HS-27A (cell line): ENCODE data around the gene TAGLN.

Experiments used
- DNase-seq: peaks from one replicate; pipeline ENCODE4 v3.0.0-alpha.2; 2012; ENCODE audit warnings: low read depth, missing footprints

Gene TAGLN

DNA sequence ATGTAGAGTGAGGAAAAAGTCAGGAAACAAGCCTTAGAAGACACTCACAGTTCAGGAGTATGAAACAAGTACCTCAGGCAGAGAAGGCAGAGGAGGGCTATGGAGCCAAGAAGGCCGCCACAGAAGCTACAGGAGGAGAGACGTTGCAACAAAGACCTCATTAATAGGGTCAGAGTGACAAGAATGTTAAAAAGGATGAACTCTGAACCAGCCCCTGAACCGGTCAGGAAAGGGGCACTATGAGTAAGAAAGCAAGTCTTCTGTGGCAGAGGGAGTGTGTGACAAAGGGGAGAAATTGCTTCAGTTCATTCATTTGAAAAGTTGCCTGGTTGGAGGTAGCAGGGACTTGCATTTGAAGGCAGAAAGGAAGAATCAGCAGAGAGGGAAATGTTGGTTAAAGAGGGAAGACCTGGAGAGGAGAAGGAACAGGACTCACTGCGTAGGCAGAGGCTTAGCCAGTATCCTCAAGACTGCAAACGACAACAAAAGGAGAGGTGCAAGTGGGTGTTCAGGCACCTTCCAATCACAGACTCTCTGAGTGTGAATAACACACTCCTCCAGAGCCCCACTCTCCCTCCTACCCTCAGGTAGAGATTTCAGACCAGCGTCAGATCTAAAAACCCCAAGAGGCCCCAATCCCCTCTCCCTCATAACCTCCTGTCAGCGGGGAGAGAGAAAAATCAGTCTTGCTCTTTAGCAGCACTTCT, 15.4 kb downstream of the TAGLN start:
- no peak for DNase-seq

DNA sequence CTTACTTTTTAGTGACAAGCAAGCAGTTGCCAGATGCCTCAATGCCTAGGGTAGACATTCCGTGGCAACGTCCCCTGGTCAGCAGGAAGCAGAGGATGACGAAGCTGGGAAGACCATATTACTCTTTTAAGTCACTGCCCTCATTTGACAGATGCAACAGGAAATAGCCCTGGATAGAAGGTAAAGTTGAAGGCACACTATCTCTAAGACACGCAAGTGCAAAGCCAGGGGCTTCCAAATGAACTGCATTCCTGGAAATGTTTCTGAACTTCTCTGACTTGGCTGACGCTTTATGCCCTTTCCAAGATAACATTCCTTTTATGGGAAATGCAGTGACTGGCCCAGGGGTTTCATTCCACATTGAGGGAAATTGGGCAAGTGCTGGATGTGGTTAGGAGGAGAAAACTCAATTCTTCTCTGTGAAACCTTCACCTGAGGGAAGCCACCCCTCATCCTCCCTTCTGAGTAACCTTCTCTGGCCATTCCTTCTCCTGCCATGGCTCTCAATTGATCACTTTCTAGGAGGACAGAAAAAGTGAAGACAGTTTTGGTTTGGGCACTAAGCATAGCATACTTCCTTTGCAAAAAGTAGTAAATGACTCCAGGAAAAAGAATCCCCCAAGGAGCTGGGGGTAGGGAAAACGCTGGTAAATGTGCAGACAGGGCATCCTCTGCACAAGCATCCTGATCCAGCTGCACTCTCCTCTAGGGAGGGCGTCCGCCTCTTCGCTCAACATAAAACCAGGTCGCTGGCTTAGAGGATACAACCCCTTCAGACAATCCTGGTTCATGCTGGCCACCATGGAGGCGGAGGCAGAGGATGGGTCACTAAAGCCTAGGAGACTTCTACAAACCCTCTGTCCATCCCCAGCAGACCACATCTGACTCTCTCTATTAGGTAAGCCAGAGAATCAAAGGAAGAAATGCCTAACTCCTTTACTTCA, 18.2 kb downstream of the TAGLN start:
- no peak for DNase-seq

DNA sequence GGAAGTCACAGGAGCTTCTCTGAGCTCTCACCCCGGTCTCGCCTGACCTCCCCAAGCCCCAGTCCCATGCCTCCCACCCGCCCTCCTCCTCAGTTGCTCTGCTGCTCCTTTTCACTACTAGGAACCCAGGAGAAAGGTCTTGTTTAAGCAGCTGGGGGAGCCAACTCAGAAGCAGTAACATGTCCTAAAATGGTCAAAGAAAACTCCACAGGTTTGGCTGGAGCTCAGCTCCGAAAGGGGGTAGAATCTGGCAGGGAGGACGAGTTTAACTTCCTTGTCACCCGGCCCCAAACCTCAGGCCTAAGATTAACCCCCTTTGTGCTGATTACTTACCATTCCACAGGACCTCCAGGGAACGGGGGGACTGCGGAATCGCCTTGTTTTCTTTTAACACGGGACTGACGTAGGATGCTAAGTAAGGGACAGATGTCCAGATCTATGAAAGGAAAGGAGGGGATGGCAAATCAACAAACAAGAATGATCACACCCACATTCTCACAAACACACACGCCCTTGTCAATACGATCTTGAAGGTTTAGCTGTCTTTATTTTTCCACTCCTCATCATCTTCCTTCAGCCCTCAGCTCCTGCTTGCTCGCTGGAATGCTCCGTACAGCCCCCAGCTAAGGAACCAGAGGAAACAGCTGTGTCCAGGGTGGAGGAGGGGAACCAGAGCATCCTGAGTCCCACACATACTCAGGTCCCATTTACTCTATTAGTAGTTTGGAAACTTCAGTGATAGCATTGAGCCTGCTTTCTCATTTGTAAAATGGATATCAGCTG, 19.2 kb downstream of the TAGLN start:
- no peak for DNase-seq

DNA sequence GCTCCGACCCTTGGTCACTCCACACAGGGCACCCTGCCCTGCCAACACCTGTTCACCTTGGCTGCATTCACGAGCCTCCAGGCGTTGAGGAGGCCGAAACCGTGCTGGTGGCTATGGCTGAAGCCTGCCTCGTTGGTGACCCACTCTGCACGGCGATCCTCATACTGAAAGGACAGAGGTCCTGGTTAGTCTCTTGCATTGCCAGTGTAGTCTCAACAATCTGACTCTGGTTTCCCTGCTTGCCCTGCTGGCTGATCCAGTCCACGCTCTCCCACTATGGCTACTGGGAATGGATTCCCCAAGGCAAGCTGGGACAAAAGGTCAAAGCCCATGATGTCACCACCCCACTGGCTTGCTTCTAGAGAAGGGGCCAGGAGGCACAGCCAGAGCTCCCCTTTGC, 19.8 kb downstream of the TAGLN start:
- DNase-seq = no peak

DNA sequence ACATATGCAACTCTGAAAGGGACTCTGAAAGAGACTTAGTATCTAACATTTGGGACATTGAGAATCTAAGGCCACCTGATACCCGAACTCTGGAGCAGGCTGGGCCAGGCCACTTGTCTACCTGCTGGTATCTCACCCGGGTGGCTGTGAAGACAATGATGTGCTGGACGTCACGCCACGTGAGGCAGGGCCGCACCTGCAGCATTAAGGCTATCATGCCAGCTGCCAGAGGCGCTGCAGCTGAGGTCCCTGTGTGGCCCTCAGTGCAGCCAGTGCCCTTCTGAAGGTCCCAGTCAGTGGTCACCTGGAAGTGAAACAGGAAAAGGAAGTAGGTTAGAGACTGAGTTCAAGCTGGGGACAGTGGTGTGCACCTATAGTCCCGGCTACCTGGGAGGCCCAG, 20.3 kb downstream of the TAGLN start:
- no peak for DNase-seq

DNA sequence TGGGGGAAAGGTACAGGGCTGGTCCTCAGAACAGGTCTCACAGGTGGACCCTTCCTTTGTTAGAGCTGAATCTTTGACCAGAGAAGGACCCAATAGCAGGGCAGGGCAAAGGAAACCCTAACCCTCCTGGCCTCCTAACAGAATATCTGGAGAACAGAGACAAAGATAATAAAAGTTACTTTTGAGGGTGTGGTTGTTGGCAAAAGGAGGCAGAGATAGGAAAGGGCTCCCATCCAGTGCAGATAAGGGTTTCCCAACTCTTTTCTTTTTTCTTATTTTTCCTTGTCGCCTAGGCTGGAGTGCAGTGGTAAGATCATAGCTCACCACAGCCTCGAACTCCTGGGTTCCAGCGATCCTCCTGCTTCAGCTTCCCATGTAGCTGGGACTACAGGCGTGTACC, 20.8 kb downstream of the TAGLN start:
- DNase-seq = no peak

DNA sequence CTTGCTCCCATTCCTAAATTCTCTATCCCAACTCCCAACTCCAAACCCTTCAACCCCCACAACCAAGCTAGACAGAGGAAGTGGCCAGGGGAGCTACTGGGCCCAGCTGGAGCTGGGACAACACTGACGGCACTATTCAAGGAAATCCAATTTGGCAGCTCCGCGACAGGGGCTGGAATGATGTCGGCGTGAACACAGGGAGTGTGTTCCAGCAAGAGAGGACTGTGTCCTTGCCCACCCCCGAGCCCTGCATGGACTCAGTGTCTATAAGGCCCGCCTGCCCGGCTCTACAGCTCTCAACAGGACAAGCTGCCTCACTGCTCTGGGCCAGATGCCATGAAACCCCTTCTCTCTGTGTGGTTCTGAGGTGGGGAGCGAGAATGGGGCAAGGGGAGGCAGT, 21.4 kb downstream of the TAGLN start:
- no peak for DNase-seq

DNA sequence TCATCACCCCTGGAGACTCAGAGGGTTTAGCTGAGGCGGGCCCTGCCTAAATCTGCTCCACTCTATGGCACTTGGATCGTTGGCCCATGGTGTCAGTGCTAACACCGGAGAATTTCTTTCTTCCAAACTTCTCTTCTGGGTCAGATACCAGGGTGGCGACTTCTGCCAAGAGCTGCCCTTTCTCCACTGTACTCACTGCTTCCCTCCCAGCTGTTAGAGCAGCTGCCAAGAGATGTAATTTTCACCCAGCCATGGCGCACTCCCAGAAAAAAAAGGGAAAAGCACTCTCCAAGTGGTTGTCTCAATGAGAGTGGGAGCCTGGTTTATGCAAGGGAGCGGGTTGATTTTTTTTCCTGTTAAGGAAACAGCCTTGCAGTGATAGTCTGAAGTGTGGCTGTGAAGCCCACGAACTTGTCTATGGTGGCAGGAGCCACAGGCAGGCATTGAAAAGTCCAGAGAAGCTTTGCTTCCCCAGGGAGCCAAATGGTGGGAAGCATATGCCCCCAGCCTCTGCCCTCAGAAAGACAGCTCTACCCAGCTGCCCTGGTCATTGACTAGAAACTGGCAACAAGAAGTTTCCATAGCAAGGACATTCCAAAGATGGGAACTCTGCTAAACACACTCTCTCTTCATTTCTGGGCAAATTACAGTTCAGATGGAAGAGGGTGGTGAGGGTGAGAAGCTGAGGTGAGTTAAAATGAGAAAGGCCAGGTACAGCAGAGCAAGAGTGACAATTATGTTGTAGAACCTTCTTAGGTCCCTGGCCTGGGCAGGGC, 22.0 kb downstream of the TAGLN start:
- DNase-seq = no peak

DNA sequence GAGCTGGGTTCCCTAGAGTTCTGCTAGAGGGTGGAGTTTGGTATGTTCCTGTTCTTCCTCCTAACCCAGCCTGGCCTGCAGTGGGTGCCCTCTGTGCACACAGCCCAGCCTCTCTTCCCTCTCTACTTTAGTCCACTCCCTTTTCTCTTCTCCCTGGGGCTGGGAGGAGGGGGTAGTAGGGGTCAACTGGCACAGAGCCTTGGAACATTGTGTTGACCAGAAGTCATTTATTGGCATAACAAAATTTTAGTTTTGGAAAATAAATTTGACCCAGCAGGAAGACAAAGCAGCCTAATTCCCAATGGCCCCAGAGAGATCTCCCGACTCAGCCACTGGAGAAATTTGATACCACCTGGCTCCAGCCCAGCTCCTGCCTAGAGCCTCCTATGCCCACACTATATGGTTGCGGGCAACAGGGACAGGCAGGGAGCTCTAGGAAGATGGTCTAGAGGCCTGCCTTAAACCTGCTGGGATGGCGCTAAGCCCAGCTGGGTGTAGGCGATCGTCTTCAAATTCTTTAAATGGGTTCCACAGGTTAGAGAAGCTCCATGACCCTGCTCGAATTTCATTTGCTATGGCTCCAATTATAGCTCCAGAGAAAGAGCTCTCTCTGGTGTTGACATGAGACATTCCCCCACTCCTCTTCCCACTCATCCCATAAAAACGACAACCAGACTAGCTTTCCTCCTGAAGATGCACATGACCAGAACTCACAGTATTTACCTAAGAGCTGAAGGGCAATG, 22.8 kb downstream of the TAGLN start:
- no peak for DNase-seq

DNA sequence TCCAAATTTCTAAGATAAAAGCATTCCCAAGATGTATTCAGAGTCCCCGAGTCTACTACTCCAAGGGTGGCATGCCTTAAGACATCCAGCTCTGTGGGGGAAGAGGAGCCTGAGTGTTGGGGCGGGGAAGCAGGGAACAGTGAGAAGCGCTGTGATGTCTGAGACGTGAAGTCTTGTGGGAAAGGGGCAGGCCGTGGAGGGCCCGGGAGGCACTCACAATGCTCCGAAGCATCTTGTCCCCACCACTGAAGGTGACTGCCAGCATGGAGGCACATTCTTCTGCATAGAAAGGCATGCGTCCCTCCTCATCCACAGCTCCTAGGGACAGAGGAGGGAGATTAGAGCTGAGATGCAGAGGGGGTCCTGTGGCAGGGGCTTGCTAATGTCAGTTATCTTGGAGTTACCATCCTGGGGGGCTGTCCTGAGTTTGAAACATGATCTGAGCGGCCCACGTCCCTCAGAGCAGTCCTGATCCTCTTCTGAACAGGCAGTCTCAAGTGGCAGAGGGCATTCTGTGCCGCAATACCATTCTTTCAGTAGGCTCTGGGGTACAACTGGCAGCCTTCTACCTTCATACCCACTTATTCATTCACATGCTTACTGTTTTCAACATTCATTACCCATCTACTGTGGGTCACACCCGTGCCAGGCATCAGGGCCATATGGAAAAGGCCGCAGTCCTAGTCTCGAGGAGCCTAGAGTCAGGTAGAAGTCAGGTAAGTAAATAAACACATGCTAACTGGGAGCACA, 24.0 kb downstream of the TAGLN start:
- DNase-seq = no peak

DNA sequence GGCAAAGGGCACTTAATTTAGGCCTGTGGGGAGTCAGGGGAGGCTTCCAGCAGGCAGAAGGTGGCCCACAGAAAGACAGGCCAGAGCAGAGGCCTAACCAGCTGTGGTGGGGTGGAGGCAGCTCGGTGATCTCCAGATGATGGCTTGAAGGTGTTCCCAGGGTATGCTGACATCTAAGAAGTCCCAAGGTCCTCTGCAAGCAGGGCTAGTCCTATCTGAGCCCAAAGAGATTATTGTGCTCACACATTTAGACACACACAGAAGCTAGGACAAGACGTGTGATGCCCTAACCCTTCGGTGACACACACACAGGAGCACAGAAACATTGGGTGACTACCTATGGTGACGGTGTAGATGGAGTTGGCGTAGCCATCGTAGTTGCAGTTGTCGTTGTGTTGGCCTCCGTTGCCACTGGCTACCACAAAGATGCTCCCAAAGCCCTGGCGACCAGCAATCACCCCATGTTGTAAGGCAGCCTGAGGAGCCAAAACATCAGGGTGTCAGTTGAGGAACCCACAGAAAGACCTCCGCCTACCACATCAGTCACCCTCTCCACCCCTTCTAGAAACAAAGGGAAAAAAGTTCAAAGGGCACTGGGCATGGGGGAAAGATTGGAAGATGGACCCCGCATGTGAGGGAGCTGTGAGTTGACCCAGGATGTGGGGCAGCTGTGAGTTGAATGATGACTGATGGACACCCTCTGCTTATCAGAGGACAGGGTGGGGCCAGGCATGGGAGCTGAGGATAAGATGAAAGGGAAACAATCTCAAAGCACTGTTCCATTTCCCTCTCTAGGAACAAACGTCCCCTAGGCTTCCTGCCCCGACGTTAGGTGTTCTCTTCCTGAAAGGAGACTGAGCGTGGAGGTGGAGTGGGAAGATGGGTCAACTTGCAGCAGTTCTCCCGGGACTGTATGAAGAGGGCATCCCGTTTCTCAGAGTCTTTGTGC, 24.8 kb downstream of the TAGLN start:
- no peak for DNase-seq

DNA sequence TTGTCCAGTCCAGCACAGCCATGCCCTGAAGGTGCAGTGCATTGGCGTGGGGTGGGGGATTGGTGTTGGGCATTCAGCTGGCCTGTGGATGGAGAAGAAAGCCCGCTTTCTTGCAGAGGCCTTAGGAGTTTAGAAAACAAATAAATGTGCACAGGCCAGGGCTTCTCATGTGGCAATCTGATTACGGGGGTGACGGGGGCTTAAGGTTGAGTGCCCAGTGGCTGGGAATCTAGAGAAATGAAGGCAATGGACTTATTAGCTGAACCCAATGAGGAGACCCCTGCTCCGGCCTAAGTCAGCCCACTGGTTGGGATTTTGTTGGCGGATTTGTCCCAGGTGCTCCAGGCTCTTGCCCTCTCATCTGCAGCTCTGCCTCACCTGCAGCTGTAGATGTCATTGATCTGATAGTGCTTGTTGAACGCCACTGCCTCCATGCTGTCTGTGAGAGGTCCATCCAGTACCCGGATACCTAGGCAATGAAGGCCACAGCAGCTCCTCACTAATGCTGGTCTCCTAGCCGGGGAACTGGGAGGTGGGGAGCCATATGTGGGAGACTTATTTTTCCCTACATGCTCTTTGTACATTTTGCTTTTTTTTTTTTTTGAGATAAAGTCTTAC, 26.5 kb downstream of the TAGLN start:
- DNase-seq = no peak

DNA sequence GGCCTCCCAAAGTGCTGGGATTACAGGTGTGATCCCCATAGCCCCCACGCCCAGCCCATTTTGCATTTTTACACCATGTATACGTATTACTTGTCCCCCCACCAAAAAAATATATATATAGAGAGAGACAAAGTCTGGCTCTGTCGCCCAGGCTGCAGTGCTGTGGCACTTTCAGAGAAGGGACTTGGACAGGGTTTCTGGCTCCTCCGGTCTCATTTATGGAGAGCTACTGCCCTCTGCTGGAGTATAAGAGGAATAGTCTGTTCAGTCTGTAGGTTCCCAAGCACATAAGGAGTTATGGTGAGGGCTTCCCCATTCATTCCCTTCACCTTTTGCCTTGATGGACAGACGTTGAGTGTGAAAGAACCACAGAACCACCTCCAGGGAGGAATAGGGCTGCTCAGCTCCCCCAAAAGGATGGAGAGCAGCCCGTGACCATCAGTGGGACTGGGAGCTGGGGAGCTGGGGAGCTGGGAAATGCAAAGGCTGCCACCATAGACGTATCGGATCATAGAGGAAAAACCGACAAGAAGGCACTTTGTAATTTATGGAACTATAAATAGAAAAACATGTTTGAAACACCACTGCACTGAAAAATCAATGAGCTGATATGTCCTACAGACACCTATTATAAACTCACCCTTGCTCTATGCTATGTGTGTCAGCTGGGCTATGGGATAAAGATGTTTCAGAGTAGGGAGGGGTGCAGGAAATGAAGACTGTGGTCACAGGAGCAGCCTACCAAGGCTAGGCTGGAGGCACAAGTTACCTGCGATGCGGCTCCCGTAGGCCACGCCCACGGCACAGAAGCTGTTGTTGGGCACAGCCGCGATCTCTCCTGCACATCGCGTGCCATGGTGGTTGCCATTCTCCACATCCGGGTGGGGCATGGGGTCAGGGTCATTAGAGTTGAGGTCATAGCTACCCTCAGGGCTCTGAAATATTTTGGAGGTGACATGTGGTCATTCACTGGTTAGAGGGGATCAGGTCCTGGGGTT, 27.5 kb downstream of the TAGLN start:
- no peak for DNase-seq

DNA sequence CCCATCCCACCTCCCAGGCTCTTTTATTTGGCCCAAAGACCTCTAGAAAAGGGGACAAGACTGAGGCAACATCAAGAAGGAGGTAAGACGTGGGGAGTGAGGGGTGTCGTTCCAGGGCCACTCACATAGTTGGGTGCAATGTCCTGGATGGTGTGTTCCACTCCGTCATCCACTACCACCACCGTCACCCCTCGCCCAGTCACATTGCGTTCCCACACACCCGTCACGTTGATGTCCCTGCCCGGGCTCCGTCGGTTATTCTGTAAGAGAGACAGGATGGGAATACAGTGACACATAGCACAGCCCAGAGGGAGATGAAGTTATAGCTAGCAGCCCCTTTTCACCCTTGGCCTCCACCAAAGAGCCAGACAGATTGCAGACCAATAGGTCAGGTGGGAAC, 28.9 kb downstream of the TAGLN start:
- no peak for DNase-seq

DNA sequence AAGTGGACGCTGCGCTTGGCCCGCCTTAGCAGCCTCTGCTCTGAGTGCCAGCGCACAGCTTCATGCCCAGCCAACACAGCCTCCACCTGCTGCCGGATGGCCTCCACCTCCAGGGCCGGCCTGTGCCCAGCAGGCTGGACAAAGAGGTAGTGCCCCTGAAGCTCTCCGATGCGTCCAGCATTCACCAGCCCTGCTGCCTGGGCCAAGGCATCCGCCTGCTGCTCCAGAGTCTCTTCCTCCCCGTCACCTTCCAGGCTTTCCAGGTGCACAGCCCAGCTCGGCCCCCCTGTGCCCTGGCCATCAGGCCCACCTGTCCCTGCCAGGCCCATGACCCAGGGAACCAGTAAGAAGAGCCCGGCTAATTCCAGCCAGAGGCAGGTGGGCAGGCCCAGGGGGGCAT, 30.2 kb downstream of the TAGLN start:
- no peak for DNase-seq

DNA sequence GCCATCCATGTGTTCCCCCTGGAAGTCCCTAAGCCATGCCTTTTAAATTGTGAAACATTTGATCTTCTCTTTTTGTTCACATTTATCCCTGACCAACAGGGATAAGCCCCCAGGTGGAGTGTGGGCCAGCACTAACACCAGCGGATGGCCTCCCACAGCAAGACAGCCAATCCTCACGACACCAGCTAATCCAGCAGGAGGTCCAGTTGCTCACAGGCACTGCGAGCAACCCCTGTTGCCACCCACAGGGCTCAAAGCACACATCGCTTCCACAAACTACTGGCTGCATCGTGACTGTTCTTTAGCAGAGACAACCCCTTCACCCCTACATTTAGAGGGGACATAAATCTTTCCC, 30.7 kb downstream of the TAGLN start:
- no peak for DNase-seq

DNA sequence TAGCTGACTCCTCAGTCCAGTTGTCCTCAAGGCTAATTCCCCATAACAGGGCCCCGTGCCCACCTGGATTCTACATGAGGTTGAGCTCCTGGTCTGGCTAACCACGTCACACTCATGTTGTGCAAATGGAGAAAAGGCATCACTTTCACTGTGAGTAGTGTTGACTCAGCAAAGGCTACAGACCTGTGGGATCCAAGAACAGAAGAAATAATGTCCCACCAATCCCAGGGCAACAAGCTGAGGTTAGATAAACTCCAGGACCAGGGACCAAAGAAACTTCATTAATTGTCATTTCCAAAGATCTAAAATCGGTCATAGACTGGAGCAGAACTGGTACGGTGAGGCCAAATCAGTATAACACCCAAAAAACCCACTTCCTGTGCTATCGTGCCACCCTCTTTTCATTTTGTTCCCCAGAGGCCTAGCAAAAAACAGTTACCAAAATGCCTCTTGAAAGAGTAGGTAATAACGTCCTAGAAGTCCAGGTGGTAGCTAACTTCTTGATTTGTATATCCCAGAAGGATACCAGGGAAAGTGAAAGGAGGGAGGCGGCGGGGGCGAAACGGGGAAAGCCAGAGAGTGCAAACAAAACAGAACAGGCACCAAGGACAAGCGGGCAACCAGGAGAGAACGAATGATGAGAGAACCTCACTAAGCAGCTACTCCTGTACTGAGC, 31.3 kb downstream of the TAGLN start:
- DNase-seq = no peak
